ENCODE data around the gene PKIB. TPM values are rescaled to one million over a fixed set of nuclear protein-coding genes. Genes with fewer than 3 reads are reported as not detected.

The PKIB gene
- total RNA-seq, 1 donor from 2014 or later, result 15.3 TPM

GRCh38 chr6:122727244-122727643, 117.0 kb downstream of the PKIB start:
- DNase-seq (ENCODE audit: low read depth), result no peak
- TF ChIP-seq CTCF (IDR thresholded peaks at IDR 0.05; ENCODE audit: insufficient read depth, low read length, poor library complexity, severe bottlenecking), result no peak

GRCh38 chr6:122730334-122730733, 120.1 kb downstream of the PKIB start:
- no peak for TF ChIP-seq CTCF (IDR thresholded peaks at IDR 0.05; ENCODE audit: insufficient read depth, low read length, poor library complexity, severe bottlenecking)
- no peaks in the 10 kb centered on the region for H3K36me3 ChIP-seq (ENCODE audit: control insufficient read depth, insufficient read depth, low read length)
- no peaks in the 10 kb centered on the region for H3K27me3 ChIP-seq (ENCODE audit: control insufficient read depth, insufficient read depth, low read length)
- DNase-seq (ENCODE audit: low read depth), result no peak
- no peak overlapping the region for H3K4me3 ChIP-seq (ENCODE audit: low read depth, low read length)

More at GRCh38 chr6:122727244-122727643, 117.0 kb downstream of the PKIB start:
- no peaks in the 10 kb centered on the region for H3K36me3 ChIP-seq (ENCODE audit: control insufficient read depth, insufficient read depth, low read length)
- H3K27me3 ChIP-seq (ENCODE audit: control insufficient read depth, insufficient read depth, low read length), result no peaks in the 10 kb centered on the region
- no peak overlapping the region for H3K4me3 ChIP-seq (ENCODE audit: low read depth, low read length)

GRCh38 chr6:122730775-122731386, 120.7 kb downstream of the PKIB start:
- Histone ChIP-seq H3K4me3 (ENCODE audit: low read depth, low read length) (no peak overlapping the region), H3K36me3 (ENCODE audit: control insufficient read depth, insufficient read depth, low read length) (no peaks in the 10 kb centered on the region), H3K27me3 (ENCODE audit: control insufficient read depth, insufficient read depth, low read length) (no peaks in the 10 kb centered on the region)
- TF ChIP-seq CTCF (IDR thresholded peaks at IDR 0.05; ENCODE audit: insufficient read depth, low read length, poor library complexity, severe bottlenecking), result peak; percentile 72
- no peak for DNase-seq (ENCODE audit: low read depth)

GRCh38 chr6:122733259-122733658, 123.1 kb downstream of the PKIB start:
- no peak for TF ChIP-seq CTCF (IDR thresholded peaks at IDR 0.05; ENCODE audit: insufficient read depth, low read length, poor library complexity, severe bottlenecking)
- no peaks in the 10 kb centered on the region for H3K36me3 ChIP-seq (ENCODE audit: control insufficient read depth, insufficient read depth, low read length)
- H3K4me3 ChIP-seq (ENCODE audit: low read depth, low read length), result no peak overlapping the region
- H3K27me3 ChIP-seq (ENCODE audit: control insufficient read depth, insufficient read depth, low read length), result no peaks in the 10 kb centered on the region
- DNase-seq (ENCODE audit: low read depth), result no peak

- no peak for TF ChIP-seq CTCF (IDR thresholded peaks at IDR 0.05; ENCODE audit: insufficient read depth, low read length, poor library complexity, severe bottlenecking)
- no peaks in the 10 kb centered on the region for H3K36me3 ChIP-seq (ENCODE audit: control insufficient read depth, insufficient read depth, low read length)
- DNase-seq (ENCODE audit: low read depth), result no peak
- H3K27me3 ChIP-seq (ENCODE audit: control insufficient read depth, insufficient read depth, low read length), result no peaks in the 10 kb centered on the region
- no peak overlapping the region for H3K4me3 ChIP-seq (ENCODE audit: low read depth, low read length)
Observed at GRCh38 chr6:122734529-122735395, 124.6 kb downstream of the PKIB start.

All from kidney epithelial cell (primary cell).